GM12801 (cell line): Measurements from ENCODE around the gene ABHD5.

Source experiments
- CTCF ChIP-seq: IDR thresholded peaks from one replicate; pipeline ENCODE4 v1.5.1; 2011; ENCODE audit warnings: control low read depth; ENCODE audit not compliant: insufficient read length; ENCODE audit errors: extremely low read depth

The ABHD5 gene

GRCh38 chr3:43650345-43650744 is 40.4 kb upstream of the ABHD5 start:
- no peak for TF ChIP-seq CTCF

- no peak for TF ChIP-seq CTCF
Measured at GRCh38 chr3:43659250-43659880, 31.4 kb upstream of the ABHD5 start.

GRCh38 chr3:43670635-43671522 is 19.9 kb upstream of the ABHD5 start:
- TF ChIP-seq CTCF = no peak

- TF ChIP-seq CTCF = no peak
Measured at GRCh38 chr3:43674345-43675085, 16.2 kb upstream of the ABHD5 start.

GRCh38 chr3:43675593-43675992 is 15.1 kb upstream of the ABHD5 start:
- no peak for TF ChIP-seq CTCF

- TF ChIP-seq CTCF = no peak
Measured at GRCh38 chr3:43676441-43676840, 14.3 kb upstream of the ABHD5 start.

- no peak for TF ChIP-seq CTCF
Measured at GRCh38 chr3:43684944-43685343, 5.8 kb upstream of the ABHD5 start.
